DOHH2 (cell line): ENCODE results near the gene DOCK11.

ENCODE experiments used
- EZH2phosphoT487 ChIP-seq: fragments of 200-600 bp; sonication (generic); IDR thresholded peaks from 2 replicates; pipeline ENCODE4 v1.6.1; 2017; ENCODE audit warnings: borderline replicate concordance, mild to moderate bottlenecking, antibody characterized with exemption, low read length, moderate library complexity, mixed read lengths
- TF ChIP-seq, protein P1 (sequence below): fragments of 200-600 bp; sonication (generic); IDR thresholded peaks from one replicate; pipeline ENCODE4 v1.5.1; 2014; ENCODE audit warnings: antibody characterized with exemption, mild to moderate bottlenecking, low read depth, low read length; ENCODE audit not compliant: poor library complexity, severe bottlenecking

DNA sequence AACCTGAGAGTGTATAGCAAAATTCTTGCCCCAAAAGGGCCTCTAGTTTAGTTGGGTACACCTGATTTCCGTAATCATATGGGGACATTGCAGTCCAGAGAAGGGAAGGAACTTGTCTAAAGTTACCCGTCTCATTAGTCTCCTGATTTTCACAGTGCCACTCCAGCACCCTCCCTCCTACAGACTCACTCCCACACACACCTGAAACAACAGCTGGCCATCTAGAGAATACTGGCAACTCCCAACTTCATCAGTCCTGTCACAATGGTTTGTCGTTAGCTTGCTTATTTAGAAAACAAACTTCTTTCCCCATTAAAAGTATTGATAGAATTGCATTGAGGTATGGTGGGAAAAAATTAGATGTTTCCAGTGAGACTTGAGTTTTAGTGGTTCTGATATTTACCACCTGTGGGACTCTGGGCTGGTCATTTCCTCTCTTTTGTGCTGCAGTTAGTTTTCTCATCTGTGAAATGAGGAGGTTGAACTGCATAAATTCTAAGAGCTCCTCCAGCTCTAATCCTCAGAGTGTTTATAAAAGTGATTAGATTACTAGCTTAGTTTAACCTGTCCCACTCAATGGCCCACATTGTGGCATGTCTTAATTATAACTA lies 233.5 kb downstream of the DOCK11 start:
- TF ChIP-seq, protein P1, sequence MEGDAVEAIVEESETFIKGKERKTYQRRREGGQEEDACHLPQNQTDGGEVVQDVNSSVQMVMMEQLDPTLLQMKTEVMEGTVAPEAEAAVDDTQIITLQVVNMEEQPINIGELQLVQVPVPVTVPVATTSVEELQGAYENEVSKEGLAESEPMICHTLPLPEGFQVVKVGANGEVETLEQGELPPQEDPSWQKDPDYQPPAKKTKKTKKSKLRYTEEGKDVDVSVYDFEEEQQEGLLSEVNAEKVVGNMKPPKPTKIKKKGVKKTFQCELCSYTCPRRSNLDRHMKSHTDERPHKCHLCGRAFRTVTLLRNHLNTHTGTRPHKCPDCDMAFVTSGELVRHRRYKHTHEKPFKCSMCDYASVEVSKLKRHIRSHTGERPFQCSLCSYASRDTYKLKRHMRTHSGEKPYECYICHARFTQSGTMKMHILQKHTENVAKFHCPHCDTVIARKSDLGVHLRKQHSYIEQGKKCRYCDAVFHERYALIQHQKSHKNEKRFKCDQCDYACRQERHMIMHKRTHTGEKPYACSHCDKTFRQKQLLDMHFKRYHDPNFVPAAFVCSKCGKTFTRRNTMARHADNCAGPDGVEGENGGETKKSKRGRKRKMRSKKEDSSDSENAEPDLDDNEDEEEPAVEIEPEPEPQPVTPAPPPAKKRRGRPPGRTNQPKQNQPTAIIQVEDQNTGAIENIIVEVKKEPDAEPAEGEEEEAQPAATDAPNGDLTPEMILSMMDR, result no peak
- no peak for TF ChIP-seq EZH2phosphoT487
